ENCODE measurements around the gene SLCO2A1.

Gene SLCO2A1

DNA sequence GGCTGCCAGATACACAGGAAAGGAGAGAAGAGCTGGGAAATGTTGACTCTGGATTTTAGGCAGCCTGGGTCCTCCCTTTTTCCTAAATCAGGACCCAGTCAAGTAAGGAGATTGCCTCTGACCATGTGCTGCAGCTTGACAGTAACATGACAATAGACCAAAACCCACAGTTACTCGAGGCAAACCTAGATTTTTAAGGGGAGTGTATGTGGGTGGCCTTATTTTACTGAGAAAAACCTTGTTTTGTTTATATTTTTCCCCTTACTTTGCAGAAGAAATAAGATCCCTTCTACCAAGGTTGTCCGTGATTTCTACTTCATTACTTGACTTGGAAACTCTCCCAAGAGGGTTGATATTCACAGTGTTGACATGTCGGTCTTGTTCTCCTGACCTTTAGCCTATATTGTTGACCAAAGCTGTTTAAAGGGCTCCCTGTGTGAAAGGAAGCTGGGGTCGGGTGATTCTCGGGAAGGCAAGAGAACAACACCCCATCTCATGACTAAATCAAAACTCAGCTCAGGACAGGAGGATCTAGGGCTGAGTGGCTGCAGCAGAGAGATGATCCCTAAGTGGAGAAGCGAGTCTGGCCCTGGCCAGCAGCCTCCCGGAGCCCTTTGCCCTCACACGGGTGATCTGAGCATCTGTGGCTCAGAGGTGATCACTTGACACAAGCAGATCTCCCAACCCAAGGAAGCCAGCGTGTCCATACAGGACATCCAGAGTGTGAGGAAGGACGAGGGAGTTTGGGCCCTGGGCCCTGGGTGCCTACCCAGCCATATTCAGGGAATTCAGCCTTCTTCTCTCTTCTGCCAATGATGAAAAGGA is 31.0 kb upstream of the SLCO2A1 start:
- DNase-seq: no peak

DNA sequence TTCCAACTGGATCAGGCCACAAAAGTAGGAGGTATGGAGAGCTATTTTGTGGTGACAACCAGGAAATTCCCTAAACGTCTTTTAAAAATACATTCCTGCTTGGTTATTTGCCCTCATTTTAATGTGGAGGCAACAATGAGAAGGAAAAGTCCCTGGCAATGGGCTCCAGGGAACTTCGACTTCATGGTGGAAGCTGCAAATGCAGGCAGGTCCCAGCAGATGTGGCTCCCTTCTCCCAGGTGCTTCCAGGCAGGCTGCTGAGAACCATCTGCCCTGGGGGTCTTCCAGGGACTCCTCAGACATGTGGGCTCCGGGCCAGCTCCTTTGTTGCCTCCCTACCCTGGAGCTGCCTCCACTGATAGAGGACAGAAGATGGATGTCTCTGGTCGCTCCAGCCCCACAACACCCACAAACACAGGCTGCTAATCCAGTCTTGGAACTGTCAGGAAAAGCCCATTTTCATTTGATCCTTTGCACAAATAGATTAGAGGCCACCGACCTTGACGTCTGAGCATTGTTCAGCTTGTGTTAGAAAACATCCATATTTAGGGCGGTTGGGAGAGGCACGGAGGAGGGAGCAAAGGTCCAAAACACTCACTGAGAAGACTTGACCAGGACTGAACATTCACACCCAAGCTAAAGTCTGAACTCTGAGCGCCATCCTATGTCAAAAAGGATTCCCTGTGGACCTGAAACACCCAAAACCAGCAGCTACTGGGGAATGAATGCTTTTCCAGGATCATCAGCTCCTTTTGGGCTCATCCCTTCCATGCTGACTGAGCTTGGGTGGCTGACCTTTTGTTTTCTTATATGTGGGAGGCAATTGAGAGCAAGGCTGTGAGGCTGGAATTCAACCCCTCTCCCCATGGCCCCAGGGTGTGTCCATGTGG is 30.2 kb upstream of the SLCO2A1 start:
- DNase-seq: no peak

DNA sequence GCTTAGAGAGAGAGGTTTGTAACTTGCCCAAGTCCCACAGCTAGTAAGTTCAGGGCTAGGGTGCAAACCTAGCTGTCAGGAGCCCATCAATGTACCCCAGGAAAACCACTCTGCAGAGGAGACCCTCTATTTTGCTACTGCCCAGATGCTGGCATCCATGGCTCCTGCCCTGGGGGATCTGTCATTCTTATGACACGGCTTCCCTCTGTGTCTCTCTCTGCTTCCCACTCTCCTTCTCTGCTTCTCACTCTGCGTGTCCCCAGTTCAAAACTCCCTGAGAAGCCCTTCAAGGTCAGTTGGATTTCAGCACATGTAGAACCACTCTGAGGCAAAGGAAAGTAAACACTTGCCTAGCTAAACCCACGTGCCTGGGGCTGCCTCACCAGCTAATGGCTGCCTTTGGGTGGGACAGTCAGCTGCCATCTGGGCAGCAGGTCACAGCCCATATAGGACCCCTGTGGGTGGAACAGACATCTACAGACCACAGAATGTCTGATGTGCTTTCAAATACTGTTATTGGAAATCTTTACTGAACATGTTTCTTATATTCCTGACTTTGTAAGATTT is 29.4 kb upstream of the SLCO2A1 start:
- no peak for DNase-seq

DNA sequence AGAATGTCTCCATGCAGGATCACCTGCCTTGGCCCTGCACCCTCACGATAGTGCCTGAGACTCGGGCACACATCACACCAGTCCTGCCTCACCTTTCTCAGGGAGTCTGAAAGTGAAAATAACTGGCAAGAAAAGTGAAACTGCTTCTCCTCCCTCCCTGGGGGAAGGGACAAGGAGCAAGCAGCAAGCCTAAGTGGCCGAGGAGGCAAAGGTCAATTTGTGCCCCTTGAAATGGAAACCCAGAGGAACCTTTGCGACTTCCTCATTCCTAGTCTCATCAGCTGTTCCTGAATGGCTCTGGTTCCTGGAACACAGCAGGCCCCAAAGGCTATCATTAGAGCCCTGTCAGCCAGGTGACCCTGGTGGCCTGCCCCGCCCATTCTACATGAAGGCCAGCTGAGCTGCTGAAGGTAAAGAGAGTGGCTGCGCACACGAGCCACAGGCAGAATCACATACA is 28.0 kb upstream of the SLCO2A1 start:
- no peak for DNase-seq

DNA sequence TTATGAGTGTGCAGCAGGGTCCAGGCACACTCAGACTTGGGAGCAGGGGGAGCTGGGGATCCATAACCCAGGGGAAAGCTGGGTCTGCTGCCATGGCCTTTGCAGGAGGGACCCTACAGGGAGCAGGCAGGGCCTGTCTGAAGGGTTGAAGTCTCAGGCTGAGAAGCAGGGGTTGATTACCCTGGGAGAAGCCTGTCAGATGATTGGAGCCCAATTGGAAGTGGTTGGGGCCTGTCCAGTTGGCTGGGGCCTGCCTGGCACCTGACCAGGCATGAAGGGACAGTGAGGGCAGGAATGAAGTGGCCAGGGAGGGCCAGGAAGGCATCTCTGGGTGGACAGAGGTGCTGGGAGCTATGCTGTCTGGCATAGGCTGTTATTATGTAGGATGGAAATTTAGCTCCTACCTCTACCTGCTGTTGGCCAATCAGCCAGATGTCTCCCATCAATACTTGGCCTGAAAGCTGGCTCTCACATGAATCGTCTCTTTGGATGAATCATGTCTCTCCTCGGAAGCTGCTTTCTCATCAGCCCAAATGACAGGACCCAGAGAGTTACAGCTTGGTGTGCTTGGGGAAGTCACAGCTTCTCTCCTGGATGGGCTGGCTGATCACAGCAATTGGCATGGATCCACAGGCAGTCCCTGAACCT is 27.4 kb upstream of the SLCO2A1 start:
- no peak for DNase-seq

DNA sequence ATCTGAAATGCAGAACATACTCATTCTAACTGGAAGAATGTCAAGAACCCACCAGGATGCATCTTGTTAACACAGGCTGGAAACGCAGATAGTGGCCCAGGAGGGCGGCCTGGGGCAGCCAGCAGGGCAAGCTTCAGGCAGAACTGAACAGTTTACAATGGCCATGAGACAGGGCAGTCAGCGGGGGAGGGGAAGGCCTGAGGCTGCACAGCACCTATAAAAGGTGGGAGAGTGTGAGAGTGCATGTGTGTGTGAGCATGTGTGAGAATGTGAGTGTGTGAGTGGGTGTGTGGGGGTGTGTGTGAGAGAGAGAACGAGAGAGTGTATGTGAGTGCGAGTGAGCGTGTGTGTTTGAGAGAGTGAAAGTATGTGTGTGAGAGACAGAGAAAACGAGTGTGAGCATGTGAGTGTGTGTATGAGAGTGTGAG is 26.8 kb upstream of the SLCO2A1 start:
- DNase-seq: no peak

DNA sequence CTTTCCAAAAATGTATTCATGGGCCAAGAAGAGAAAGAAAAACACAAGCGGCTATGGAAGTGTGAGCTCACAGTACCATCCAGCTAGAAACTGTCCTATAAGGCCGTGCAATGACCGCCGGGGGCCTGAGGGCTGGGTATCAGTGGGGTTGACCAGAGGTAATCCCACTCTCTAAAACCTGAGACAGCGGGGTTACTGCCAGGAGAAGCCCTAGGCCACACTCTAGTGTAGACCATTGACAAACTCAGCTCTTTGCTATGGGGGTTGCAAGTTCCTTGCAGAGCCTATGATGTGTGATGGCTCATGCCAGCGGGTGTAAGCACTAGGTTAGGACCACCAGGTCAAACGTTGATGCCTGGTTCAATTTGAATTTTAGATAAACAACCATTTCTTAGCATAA is 25.9 kb upstream of the SLCO2A1 start:
- DNase-seq: no peak

DNA sequence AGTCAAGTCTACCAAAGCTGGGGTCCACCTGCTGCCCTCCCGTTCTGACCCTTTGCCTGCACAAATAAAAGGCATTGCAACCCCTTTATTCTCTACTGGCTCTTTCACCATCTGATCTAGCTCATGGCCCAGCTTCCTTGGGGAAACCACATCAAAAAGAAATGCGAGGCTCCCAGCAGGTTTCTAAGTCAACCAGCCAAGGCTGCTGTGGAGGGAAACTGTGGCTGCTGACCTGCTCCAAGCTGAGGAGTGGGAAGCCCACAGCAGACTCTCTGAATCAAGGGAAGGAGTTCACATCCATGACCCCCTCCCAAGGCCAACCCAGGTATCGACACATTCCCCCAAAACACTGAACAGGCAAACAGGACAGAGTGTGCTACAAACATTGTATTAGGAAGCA is 25.2 kb upstream of the SLCO2A1 start:
- no peak for DNase-seq

DNA sequence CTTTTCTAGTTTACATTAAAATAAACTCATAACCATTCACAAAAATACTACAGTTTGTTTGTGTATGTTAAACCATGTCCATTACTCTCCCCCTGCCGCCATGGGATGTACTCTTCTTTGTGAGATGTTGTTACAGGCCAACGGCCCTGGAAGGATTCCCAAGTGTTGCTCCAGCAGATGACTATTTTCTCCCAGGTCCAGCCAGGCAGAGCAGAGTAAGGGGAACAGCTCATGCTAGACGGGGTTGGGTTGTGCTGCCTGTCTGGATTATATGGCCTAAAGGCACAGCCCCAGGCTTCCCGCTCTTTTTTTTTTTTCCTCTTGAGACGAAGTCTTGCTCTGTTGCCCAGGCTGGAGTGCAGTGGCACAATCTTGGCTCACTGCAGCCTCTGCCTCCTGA is 24.5 kb upstream of the SLCO2A1 start:
- no peak for DNase-seq

DNA sequence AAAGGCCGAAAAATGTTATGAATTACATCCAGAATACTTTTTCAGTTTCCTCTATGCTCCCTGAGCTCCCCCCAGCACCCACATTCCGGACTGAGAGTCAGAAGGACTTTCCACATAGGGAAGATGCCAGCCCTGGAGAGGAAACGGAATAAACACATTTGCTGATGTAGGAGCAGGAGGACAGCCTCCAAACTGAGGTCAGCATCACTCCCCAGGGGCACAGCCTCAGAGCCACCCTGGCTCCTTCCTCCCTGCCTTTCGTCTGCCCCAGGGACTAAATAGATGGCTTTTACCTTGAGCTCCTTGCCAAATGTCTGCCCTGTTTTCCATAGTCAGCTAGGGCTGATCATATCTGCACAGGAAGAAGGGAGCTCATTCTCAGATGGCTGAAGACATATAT is 22.6 kb upstream of the SLCO2A1 start:
- DNase-seq: no peak

DNA sequence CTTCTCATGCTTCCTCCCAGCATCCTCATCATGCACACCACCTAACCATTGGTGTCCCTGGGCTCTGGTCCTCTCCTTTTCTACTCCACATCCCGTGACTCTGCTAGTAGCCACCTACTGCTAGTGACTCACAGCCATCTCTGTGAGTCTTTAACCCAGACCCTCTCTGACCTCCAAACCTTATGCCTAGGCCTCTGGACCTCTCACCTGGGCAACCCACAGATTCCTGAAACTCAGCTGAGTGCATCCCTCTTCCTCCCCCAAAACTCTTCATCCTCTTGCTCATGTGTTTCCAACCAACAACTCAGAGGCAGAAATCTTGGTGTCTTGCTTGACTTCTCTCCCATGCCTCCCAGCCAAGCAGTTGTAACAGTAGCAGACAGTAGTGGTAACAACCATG is 20.0 kb upstream of the SLCO2A1 start:
- no peak for DNase-seq

DNA sequence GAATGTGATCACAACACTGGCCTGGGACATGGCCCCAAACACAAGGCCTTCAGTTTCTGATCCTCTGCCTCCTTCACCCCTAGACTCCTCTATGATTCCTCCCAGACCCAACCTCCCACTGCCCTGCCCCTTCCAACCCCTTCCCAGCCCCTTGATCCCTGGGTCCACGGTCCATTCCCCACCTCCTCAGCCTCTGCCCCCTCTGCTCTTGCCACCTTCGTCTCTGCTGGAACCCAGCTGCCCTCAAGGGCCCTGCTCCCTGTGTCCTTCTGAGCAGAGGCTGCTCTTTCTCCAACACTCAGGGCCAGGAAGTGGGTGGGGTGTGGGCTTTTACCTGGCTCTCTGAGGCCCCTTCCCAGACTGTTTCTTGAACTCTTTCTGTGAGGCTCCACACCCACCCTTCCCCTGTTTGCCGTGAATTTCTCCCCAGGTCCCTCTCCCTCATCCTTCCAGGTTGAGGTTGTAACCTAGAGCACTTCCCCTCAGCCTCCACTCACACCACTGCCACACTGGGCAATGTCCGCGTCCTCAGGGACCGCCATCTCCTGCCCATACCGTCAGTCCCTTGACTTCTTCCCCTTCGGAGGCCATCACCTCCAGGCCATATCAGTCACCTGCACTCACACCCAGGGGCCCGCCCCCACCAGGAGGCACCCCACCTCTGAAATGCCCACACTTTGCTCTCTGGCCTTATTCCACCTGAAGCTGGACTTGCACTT is 18.7 kb upstream of the SLCO2A1 start:
- DNase-seq: no peak

DNA sequence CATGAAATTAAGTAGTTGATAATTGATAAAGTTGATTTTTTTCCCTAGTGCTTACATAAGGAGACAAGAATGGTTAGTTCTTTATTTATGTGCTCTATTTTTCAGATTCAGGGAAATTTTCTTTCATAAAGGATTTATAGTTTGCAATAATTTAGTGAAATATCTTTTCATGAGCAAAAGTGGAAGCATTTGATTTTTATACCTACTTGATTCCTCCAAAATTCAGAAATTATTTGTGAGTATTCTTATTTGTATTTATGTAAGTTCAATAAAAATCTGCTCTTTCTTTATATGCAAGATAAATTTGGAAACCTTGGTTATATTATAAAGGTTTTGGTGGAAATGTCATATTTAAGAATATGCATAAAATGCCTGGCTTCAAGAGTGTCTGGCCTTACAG is 14.7 kb upstream of the SLCO2A1 start:
- no peak for DNase-seq

DNA sequence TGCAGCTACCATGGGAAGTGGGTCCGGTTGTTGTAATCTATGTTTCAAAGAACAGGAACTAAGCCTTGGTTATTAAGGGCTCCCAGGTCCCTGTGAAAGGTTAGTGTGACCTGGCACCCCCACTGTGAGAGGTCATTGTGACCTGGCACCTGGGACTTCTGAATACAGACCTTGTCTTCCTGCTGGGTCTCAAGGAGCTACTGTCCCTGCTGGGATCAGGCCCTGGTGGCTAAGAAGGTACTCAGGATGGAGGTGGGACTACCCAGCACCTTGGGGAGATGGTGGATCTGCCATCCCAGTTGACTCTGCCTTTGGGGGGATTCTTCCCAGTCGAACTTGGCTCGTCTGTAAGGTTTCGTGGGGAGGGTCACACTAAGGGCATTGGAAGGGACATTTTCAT is 10.3 kb upstream of the SLCO2A1 start:
- no peak for DNase-seq

DNA sequence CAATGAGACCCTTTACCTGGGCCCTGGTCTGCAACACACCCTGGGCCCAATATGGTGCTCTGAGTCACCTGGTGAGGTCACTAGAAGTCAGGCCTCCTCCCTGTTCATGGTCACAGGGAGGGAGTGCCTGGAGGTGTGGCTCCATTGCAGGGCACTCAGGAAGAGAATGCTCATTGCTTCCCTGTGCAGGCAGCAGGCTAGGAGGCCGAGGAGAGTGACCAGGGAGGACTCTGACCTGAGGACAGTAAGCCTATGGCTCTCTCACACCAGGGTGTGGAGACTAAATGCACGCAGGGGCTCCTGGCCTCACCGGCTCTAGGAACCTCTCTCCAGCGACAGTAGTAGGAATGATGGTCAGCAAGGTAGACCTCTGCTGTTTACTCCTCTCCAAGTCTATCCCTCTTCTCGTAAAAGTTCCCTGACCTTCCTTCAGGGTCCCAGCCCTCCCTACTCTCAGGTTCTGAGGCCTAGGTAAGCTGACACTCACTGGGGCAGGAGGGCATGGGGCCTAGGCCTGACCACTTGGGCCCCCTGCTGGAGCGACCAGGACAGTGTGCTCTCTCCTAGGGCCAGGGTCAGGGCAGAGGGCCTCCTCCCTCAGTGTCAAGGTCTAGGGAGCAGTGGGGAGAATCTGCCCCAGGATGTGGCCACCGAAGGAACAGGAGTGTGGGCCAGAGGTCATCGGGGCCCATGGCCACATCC is 9.6 kb upstream of the SLCO2A1 start:
- no peak for DNase-seq

DNA sequence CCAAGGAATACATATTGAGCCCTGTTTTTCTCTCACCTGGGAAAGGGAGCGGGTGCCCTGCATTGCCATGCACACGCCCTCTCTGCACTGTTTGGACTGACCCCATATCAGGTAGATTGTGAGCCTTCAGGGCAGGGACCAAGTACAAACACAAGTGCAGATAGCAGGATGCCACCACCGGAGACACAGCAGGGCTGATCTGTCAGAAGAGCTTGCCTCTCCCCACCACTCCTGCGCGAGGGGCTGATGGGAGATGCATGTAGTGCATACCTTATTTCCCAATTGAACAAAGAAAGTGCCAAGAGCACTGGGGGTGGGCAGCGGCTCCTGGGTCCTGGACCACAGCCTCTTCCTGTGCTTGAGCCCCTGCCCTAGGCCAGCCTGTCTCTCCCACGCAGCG is 9.0 kb upstream of the SLCO2A1 start:
- DNase-seq: no peak

DNA sequence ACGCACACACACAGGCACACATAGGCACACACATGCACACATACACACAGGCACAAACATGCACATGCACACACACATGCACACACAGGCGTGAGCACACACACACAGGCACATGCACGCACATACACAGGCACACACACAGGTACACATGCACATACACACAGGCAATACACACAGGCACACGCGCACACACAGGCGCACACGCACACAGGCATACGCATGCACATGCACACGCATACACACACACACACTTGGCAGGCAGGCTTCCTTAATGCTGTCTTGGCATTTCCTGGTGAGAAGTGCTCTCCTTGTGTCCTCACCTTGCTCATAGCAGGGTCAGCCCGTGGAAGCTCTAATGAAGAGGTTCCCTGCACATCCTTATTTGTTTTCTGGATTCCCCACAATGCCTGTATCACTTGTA is 8.4 kb upstream of the SLCO2A1 start:
- DNase-seq: no peak

DNA sequence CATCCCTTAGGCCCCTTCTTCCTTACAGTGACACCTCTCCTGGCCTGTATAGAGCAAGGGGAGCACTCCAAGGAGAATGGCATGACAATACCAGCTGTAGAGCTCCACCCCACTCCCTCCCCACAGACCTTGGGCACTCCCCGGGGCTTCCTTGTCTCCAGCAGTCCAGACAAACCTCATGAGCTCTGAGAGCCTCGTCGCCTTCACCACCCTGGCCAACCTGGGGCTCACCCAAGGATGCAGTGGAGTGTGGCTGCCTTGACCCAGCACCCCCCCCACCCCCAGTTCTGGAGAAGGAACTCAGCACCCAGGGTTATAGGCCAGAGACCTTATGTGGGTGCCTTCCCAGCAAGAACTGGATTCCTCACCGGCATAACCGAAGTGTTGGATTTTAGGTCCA is 7.4 kb upstream of the SLCO2A1 start:
- DNase-seq: no peak

DNA sequence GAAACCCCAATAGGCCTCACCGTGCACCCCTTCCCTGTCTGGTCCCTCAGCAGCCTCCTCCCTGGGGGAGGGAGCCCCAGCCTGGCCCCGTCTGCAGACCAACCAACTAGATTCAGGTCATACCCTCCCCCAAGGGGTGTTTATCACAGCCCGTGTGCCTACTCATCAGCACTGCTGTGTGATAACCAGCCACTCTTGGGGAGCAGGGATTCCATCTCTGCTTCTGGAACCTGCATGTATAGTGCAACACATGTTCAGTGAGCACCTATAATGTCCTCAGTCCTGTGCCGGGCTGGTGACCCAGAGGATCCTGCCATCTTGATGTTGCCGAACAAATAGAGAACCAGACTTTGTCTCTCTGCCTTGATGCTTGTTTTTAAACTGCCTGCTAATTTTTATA is 6.6 kb upstream of the SLCO2A1 start:
- DNase-seq: no peak

DNA sequence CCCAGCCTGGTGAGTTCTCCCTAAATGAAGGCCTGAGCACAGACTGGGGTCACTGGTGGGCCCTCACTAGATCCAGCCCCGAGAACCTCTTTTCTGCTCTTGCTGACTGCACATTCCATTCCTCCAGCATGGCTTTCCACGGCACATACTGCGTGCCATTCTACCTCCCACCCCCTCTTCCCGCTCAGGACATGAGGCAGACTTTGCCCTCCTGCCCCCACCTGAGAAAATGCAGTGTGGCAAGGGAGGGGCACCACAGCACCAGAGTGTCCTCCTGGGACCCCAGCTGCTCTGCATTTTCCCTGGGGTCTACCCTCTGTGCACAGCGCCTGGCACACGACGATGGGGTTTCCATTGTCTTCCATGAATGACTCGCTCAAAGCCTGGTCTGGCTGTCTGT is 6.1 kb upstream of the SLCO2A1 start:
- DNase-seq: no peak

DNA sequence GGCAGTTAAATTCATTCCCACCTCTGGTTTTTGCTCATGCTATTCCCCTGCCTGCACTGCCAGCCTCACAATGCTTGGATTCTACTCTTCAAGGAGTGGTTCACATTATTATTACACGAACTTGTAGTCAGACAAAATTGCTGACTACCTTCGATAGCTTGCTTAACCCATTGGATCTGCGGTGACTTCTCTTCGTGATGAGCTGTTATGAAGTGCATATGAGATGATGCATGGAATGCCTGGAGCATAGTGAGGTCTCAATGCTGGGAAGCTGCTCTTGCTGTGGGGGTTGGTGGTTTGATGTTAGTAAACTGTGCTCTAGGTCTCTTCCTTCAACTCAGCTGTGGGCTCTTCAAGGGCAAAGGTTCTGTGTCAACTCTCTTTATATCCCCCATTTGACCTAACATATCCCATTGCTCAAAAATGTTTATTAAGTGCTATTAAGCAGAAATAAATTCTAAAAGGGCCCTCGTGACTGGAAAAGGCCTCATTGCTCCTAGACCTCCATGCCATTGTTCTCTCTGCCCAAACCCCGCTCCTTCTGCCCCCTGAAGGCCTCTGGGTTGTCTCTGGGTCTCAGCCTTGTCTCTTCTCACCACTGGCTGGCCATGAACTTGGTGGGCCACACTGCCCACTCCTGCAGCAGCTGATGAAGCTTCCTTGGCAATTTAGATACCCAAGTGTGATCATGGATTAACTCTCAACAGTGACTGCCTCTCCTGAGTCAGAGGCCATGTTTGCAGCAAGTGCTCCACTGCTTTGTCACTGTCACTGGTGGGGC is 4.5 kb upstream of the SLCO2A1 start:
- no peak for DNase-seq
